Testis (tissue), 2 donors: ENCODE measurements around the gene CCSER2.
A peak's percentile ranks its signal among the peaks of the same experiment; 100 is the strongest.

Experiments
- CTCF ChIP-seq, 3 experiments: fragments of 450-650 bp in 2 of 3; fragments of 200-600 bp in 1 of 3; sonication (generic) in 1 of 3; IDR thresholded peaks; one replicate each; pipeline ENCODE4 v1.5.1; 2016 to 2019; ENCODE audit warnings: antibody characterized with exemption in 3 of 3, mild to moderate bottlenecking in 2 of 3, moderate library complexity in 1 of 3
- POLR2A ChIP-seq: fragments of 450-650 bp; IDR thresholded peaks from one replicate; pipeline ENCODE4 v1.6.1; 2017; ENCODE audit warnings: antibody characterized with exemption, mild to moderate bottlenecking, moderate library complexity

GRCh38 chr10:84537447-84537931 lies 209.1 kb downstream of the CCSER2 start:
- peak; percentile 73 to 95 (median 85) for TF ChIP-seq CTCF (IDR thresholded peaks at IDR 0.05)
- no peak for TF ChIP-seq POLR2A
